Lung (tissue), 12 donors: ENCODE results near the gene PCCB. TPM values are rescaled to one million over a fixed set of nuclear protein-coding genes. Genes with fewer than 3 reads are reported as not detected.

ENCODE experiments used
- ATAC-seq: fragments of 200-7000 bp; cut with Tn5 transposase; one replicate; pipeline ENCODE4 v1.9.1; 2020; ENCODE audit warnings: moderate number of reproducible peaks; ENCODE audit not compliant: insufficient read depth, low FRiP score
- DNase-seq, 3 donors: peaks; one replicate each; pipeline ENCODE4 v3.0.0-alpha.2; 2013 to 2017
- H3K27ac ChIP-seq, 2 donors: one replicate each; pipeline ENCODE4 v1.5.1; 2013; ENCODE audit warnings: mild to moderate bottlenecking in 2 of 2, moderate library complexity in 2 of 2, control low read depth in 1 of 2, inconsistent platforms in 1 of 2, low read depth in 1 of 2, low read length in 1 of 2
- H3K27me3 ChIP-seq, 3 donors: one replicate each; pipeline ENCODE4 v1.5.1; 2013; ENCODE audit warnings: low read length in 2 of 3; ENCODE audit not compliant: control insufficient read depth in 3 of 3, insufficient read depth in 3 of 3
- H3K36me3 ChIP-seq, 4 donors: one replicate each; pipeline ENCODE4 v1.5.1; 2013; ENCODE audit warnings: low read length in 4 of 4, mild to moderate bottlenecking in 1 of 4, moderate library complexity in 1 of 4; ENCODE audit not compliant: control insufficient read depth in 4 of 4, insufficient read depth in 4 of 4
- H3K4me1 ChIP-seq, 5 donors: one replicate each; pipeline ENCODE4 v1.5.1; 2013; ENCODE audit warnings: low read length in 5 of 5, mild to moderate bottlenecking in 2 of 5, moderate library complexity in 1 of 5; ENCODE audit not compliant: control insufficient read depth in 5 of 5, insufficient read depth in 5 of 5
- H3K4me3 ChIP-seq: one replicate; pipeline ENCODE4 v1.5.1; 2013; ENCODE audit warnings: mild to moderate bottlenecking, control low read depth, moderate library complexity
- H3K9ac ChIP-seq, 2 donors: one replicate each; pipeline ENCODE4 v1.5.1; 2013; ENCODE audit warnings: low read length in 2 of 2, control low read depth in 1 of 2; ENCODE audit not compliant: insufficient read depth in 1 of 2
- H3K9me3 ChIP-seq, 4 donors: one replicate each; pipeline ENCODE4 v1.5.1; 2013; ENCODE audit warnings: low read length in 3 of 4, mild to moderate bottlenecking in 1 of 4, moderate library complexity in 1 of 4; ENCODE audit not compliant: control insufficient read depth in 4 of 4, insufficient read depth in 3 of 4
- CTCF ChIP-seq: IDR thresholded peaks from 2 replicates; pipeline ENCODE4 v1.5.1; 2012; ENCODE audit warnings: mild to moderate bottlenecking; ENCODE audit errors: control extremely low read depth, extremely low read depth
- WGBS, 2 donors: extraction: QIAGEN DNeasy Blood & Tissue Kit; methylation state at CpG; one replicate each; pipeline ENCODE4 v1.1.7; 2013; 5-methylcytosine and 5-hydroxymethylcytosine counted together
- polyA plus RNA-seq, 2 donors: library from polyadenylated mRNA; stranded (reverse); fragments of 200-250 nt; gene quantifications; one replicate each; pipeline ENCODE4 v1.2.1, GENCODE V29; 2013
- total RNA-seq, 2 donors: library from RNA; depleted of rRNA in 1 of 2; stranded (reverse); fragments of >200 nt in 1 of 2; gene quantifications; one replicate each; pipeline ENCODE4 v1.2.1, GENCODE V29; 2014 to 2021
- donor health status: control.
- donor health status: control.
- donor health status: Bipolar disorder and iron deficiency.
- donor health status: healthy.
- donor health status: DM: yes; HTN: yes; CAD: no.

PCCB gene
- total and polyA plus RNA-seq, 4 donors, result 23.0 to 39.9 (median 29.3) TPM

GRCh38 chr3:136377508-136377907 is 127.4 kb downstream of the PCCB start:
- H3K4me3 ChIP-seq, result no peak overlapping the region
- peaks cover 0 to 5% (median 0%) of the 10 kb centered on the region in 5 donors for H3K4me1 ChIP-seq
- H3K27me3 ChIP-seq, result no peaks in the 10 kb centered on the region
- no peak for TF ChIP-seq CTCF
- ATAC-seq, result no peak
- no peak overlapping the region for H3K9ac ChIP-seq
- 64 to 72% methylated on average over 2 of the region's 2 CpGs for WGBS, 2 donors
- H3K9me3 ChIP-seq, result no peaks in the 10 kb centered on the region
- H3K36me3 ChIP-seq, result peaks cover 0 to 8% (median under 1%) of the 10 kb centered on the region in 4 donors
- DNase-seq, result no peak
- H3K27ac ChIP-seq, result no peak overlapping the region

GRCh38 chr3:136378011-136378410 is 127.9 kb downstream of the PCCB start:
- no peak for ATAC-seq
- H3K9ac ChIP-seq, result no peak overlapping the region

More at GRCh38 chr3:136378011-136378410, 127.9 kb downstream of the PCCB start:
- H3K4me3 ChIP-seq, result no peak overlapping the region
- H3K27me3 ChIP-seq, result no peaks in the 10 kb centered on the region
- DNase-seq, result no peak
- no peaks in the 10 kb centered on the region for H3K9me3 ChIP-seq
- TF ChIP-seq CTCF, result no peak
- peaks cover 0 to 5% (median 0%) of the 10 kb centered on the region in 5 donors for H3K4me1 ChIP-seq
- H3K27ac ChIP-seq, result no peak overlapping the region
- 56 to 85% methylated on average over 1 of the region's 1 CpG for WGBS, 2 donors
- peaks cover 0 to 8% (median under 1%) of the 10 kb centered on the region in 4 donors for H3K36me3 ChIP-seq

Other genes starting within 250 kb of the PCCB start
- 10 to 100 TPM; 30.6 to 44.0 TPM for gene MSL2, start 54.0 kb upstream of the PCCB start, total RNA-seq
- gene MSL2, start 54.0 kb upstream of the PCCB start, polyA plus RNA-seq, result 1 to 10 TPM; 5.4 to 9.5 TPM